ENCODE data around the gene HAPLN2.

Gene HAPLN2

GRCh38 chr1:156593661-156593989 lies 25.6 kb upstream of the HAPLN2 start:
- DNase-seq = no peak
- TF ChIP-seq CTCF (IDR thresholded peaks at IDR 0.05; ENCODE audit: low read depth, low read length) = no peak
- Histone ChIP-seq H3K27ac (no peak overlapping the region), H3K9me3 (ENCODE audit: severe bottlenecking) (no peaks in the 10 kb centered on the region), H3K4me3 (ENCODE audit: low read depth, low read length) (no peak overlapping the region), H3K27me3 (ENCODE audit: insufficient read depth, low read depth, severe bottlenecking) (no peaks in the 10 kb centered on the region), H3K36me3 (peaks cover 63% of the 10 kb centered on the region)

DNA sequence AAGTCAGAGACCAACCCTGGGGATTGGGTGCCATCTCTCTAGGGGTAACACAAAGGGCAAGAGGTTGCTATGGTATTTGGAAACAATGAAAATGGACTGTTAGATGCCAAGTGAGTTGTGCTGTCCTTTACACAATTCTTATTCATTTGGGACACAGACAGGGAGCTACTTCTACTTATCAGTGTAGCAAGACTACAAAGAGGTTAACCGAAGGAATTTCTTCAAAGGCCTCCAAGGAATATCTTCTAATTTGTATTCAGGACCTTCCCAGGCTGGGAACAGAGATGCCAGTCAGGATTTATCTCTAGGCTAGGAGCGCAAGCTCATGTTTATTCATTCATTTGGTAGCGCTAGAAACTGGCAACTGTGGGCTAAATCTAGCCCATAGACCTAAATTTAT lies 25.0 kb upstream of the HAPLN2 start:
- Histone ChIP-seq H3K4me3 (ENCODE audit: low read depth, low read length) (no peak overlapping the region), H3K27me3 (ENCODE audit: insufficient read depth, low read depth, severe bottlenecking) (no peaks in the 10 kb centered on the region), H3K27ac (no peak overlapping the region), H3K36me3 (peaks cover 66% of the 10 kb centered on the region), H3K9me3 (ENCODE audit: severe bottlenecking) (no peaks in the 10 kb centered on the region)
- no peak for DNase-seq
- TF ChIP-seq CTCF (IDR thresholded peaks at IDR 0.05; ENCODE audit: low read depth, low read length) = no peak

- TF ChIP-seq CTCF (IDR thresholded peaks at IDR 0.05; ENCODE audit: low read depth, low read length) = no peak
- Histone ChIP-seq H3K9me3 (ENCODE audit: severe bottlenecking) (no peaks in the 10 kb centered on the region), H3K27me3 (ENCODE audit: insufficient read depth, low read depth, severe bottlenecking) (no peaks in the 10 kb centered on the region), H3K4me3 (ENCODE audit: low read depth, low read length) (no peak overlapping the region), H3K36me3 (peaks cover 72% of the 10 kb centered on the region), H3K27ac (no peak overlapping the region)
- DNase-seq = no peak
Observed at GRCh38 chr1:156595016-156595415, 24.2 kb upstream of the HAPLN2 start.

DNA sequence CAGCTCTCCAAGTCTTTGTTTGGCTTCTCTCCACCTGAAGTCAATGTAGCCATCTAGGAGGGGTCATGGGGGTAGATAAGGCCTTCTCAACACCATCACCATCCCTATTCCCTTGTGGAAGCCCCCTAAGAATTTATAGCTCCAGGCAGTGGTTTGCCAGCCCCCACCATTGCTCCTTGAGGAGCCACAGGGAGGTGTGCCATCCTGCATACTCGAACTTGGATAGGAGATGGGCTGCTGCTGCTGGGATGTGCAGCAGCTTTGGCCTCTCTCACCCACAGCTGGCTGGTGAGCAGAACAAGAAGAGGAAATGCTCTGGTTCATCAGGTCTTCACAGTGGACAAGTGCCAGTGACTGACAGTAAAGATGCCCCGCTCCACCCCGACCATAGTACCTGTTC lies 22.8 kb upstream of the HAPLN2 start:
- no peak overlapping the region for H3K27ac ChIP-seq
- H3K9me3 ChIP-seq (ENCODE audit: severe bottlenecking) = no peaks in the 10 kb centered on the region
- H3K27me3 ChIP-seq (ENCODE audit: insufficient read depth, low read depth, severe bottlenecking) = no peaks in the 10 kb centered on the region
- no peak for DNase-seq
- no peak for TF ChIP-seq CTCF (IDR thresholded peaks at IDR 0.05; ENCODE audit: low read depth, low read length)
- no peak overlapping the region for H3K4me3 ChIP-seq (ENCODE audit: low read depth, low read length)
- peaks cover 72% of the 10 kb centered on the region for H3K36me3 ChIP-seq

- no peak for DNase-seq
- no peaks in the 10 kb centered on the region for H3K27me3 ChIP-seq (ENCODE audit: insufficient read depth, low read depth, severe bottlenecking)
- H3K9me3 ChIP-seq (ENCODE audit: severe bottlenecking) = no peaks in the 10 kb centered on the region
- no peak for TF ChIP-seq CTCF (IDR thresholded peaks at IDR 0.05; ENCODE audit: low read depth, low read length)
- no peak overlapping the region for H3K4me3 ChIP-seq (ENCODE audit: low read depth, low read length)
- peak overlapping the region; percentile 1; the same call in 1 of the 2 replicates for H3K27ac ChIP-seq
- H3K36me3 ChIP-seq = peaks cover 65% of the 10 kb centered on the region
Observed at GRCh38 chr1:156598125-156598524, 21.1 kb upstream of the HAPLN2 start.

- Histone ChIP-seq H3K4me3 (ENCODE audit: low read depth, low read length) (no peak overlapping the region), H3K27ac (peak overlapping the region; percentile 11; the same call in 1 of the 2 replicates), H3K36me3 (peaks cover 57% of the 10 kb centered on the region)
Observed at GRCh38 chr1:156598731-156599432, 20.3 kb upstream of the HAPLN2 start.

More at GRCh38 chr1:156598731-156599432, 20.3 kb upstream of the HAPLN2 start:
- no peak for TF ChIP-seq CTCF (IDR thresholded peaks at IDR 0.05; ENCODE audit: low read depth, low read length)
- Histone ChIP-seq H3K27me3 (ENCODE audit: insufficient read depth, low read depth, severe bottlenecking) (no peaks in the 10 kb centered on the region), H3K9me3 (ENCODE audit: severe bottlenecking) (no peaks in the 10 kb centered on the region)
- DNase-seq = peak; percentile 65

All from WERI-Rb-1 (cell line).